DND-41 (cell line): ENCODE data around the gene RELA.

Experiments
- ATAC-seq: fragments of 200-7000 bp; cut with Tn5 transposase; 3 replicates; pipeline ENCODE4 v1.9.1; 2021; ENCODE audit warnings: low read depth; ENCODE audit not compliant: insufficient read depth
- DNase-seq: peaks from one replicate; pipeline ENCODE4 v3.0.0-alpha.2; 2020
- H2AFZ ChIP-seq: 2 replicates; pipeline ENCODE4 v1.6.0; 2012; ENCODE audit warnings: low read depth, low read length
- H3K27ac ChIP-seq: 2 replicates; pipeline ENCODE4 v1.5.1; 2012; ENCODE audit warnings: low read length, inconsistent platforms
- H3K27me3 ChIP-seq: fragments of 200-600 bp; sonication (generic); 2 replicates; pipeline ENCODE4 v1.6.0; 2012; ENCODE audit warnings: low read length, mild to moderate bottlenecking, inconsistent platforms; ENCODE audit not compliant: insufficient read depth, poor library complexity
- H3K36me3 ChIP-seq: 2 replicates; pipeline ENCODE4 v1.5.1; 2012; ENCODE audit warnings: low read length, inconsistent platforms; ENCODE audit not compliant: insufficient read depth
- H3K4me1 ChIP-seq: 2 replicates; pipeline ENCODE4 v1.5.1; 2012; ENCODE audit warnings: mild to moderate bottlenecking, low read length; ENCODE audit not compliant: insufficient read depth
- H3K4me2 ChIP-seq: 2 replicates; pipeline ENCODE4 v1.6.0; 2012; ENCODE audit warnings: mild to moderate bottlenecking, moderate library complexity, low read length, inconsistent platforms; ENCODE audit not compliant: insufficient read depth
- H3K4me3 ChIP-seq, 2 experiments: fragments of 200-600 bp in 1 of 2; shearing (Covaris generic) in 1 of 2; 2 replicates each; pipeline ENCODE4 v1.5.1; 2012 to 2016; ENCODE audit warnings: inconsistent platforms in 2 of 2, low read length in 2 of 2, mild to moderate bottlenecking in 2 of 2, low read depth in 1 of 2, moderate library complexity in 1 of 2
- H3K79me2 ChIP-seq: 2 replicates; pipeline ENCODE4 v1.6.0; 2012; ENCODE audit warnings: low read length, inconsistent platforms; ENCODE audit not compliant: insufficient read depth
- H3K9ac ChIP-seq: 2 replicates; pipeline ENCODE4 v1.6.0; 2012; ENCODE audit warnings: low read depth, mild to moderate bottlenecking, inconsistent platforms, low read length, moderate library complexity
- H3K9me3 ChIP-seq: 2 replicates; pipeline ENCODE4 v1.5.1; 2012; ENCODE audit warnings: low read length, moderate library complexity, mild to moderate bottlenecking, inconsistent platforms; ENCODE audit not compliant: insufficient read depth, severe bottlenecking
- H4K20me1 ChIP-seq: 2 replicates; pipeline ENCODE4 v1.6.0; 2012; ENCODE audit warnings: low read length; ENCODE audit not compliant: insufficient read depth
- CTCF ChIP-seq: IDR thresholded peaks from 2 replicates; pipeline ENCODE4 v1.5.1; 2012; ENCODE audit warnings: borderline replicate concordance, low read length, moderate library complexity, mild to moderate bottlenecking; ENCODE audit not compliant: poor library complexity, severe bottlenecking; ENCODE audit errors: extremely low read depth
- EZH2 ChIP-seq: IDR thresholded peaks from 3 replicates; pipeline ENCODE4 v1.6.1; 2012; ENCODE audit warnings: borderline replicate concordance, low read depth, mild to moderate bottlenecking, moderate library complexity, low read length, inconsistent platforms; ENCODE audit not compliant: severe bottlenecking

RELA gene

GRCh38 chr11:65606876-65607613, 55.7 kb downstream of the RELA start:
- Histone ChIP-seq H3K4me3 (no peak overlapping the region), H3K9ac (no peak overlapping the region), H3K4me1 (peaks cover 18% of the 10 kb centered on the region), H2AFZ (no peak overlapping the region), H3K27ac (no peak overlapping the region), H4K20me1 (peaks cover 20% of the 10 kb centered on the region), H3K4me2 (no peak overlapping the region), H3K79me2 (peaks cover 30% of the 10 kb centered on the region), H3K27me3 (no peaks in the 10 kb centered on the region), H3K9me3 (no peaks in the 10 kb centered on the region), H3K36me3 (peaks cover 80% of the 10 kb centered on the region)
- ATAC-seq (peak; percentile 64), DNase-seq (peak; percentile 34)
- no peak for TF ChIP-seq EZH2
- TF ChIP-seq CTCF, result no peak

GRCh38 chr11:65604258-65604657, 58.5 kb downstream of the RELA start:
- peaks cover 4% of the 10 kb centered on the region for H3K79me2 ChIP-seq
- no peak overlapping the region for H3K27ac ChIP-seq
- peaks cover 57% of the 10 kb centered on the region for H3K36me3 ChIP-seq
- H4K20me1 ChIP-seq, result peaks cover 7% of the 10 kb centered on the region; the same call in 1 of the 2 replicates
- H3K9ac ChIP-seq, result no peak overlapping the region
- H2AFZ ChIP-seq, result no peak overlapping the region
- H3K9me3 ChIP-seq, result no peaks in the 10 kb centered on the region
- ATAC-seq, result no peak
- DNase-seq, result no peak
- H3K4me3 ChIP-seq, result no peak overlapping the region
- no peak overlapping the region for H3K4me2 ChIP-seq
- no peaks in the 10 kb centered on the region for H3K4me1 ChIP-seq
- TF ChIP-seq EZH2, result no peak
- TF ChIP-seq CTCF, result no peak
- no peaks in the 10 kb centered on the region for H3K27me3 ChIP-seq
